Tibial nerve (tissue), 4 donors: ENCODE data around the gene SNU13. TPM values are rescaled to one million over a fixed set of nuclear protein-coding genes. Genes with fewer than 3 reads are reported as not detected.
"Not testable (repeated sequence)": the region's sequence is repeated elsewhere in the genome, so short reads cannot be mapped to it uniquely, and the experiment has no call there.

Experiments
- DNase-seq, 2 donors: peaks; one replicate each; pipeline ENCODE4 v3.0.0-alpha.2; 2019; ENCODE audit warnings: low spot score in 2 of 2
- H3K27ac ChIP-seq, 4 donors: fragments of 200-600 bp; sonication (generic) in 3 of 4; one replicate each; pipeline ENCODE4 v1.5.1; 2017 to 2019; ENCODE audit warnings: mild to moderate bottlenecking in 1 of 4
- H3K27me3 ChIP-seq, 2 donors: fragments of 200-600 bp; sonication (generic) in 1 of 2; one replicate each; pipeline versions ENCODE4 v1.5.1 to v1.6.0; 2017 to 2019
- H3K36me3 ChIP-seq, 3 donors: fragments of 200-600 bp; sonication (generic); one replicate each; pipeline ENCODE4 v1.5.1; 2018 to 2019
- H3K4me1 ChIP-seq, 4 donors: fragments of 200-600 bp; sonication (generic) in 3 of 4; one replicate each; pipeline ENCODE4 v1.5.1; 2017 to 2019
- H3K4me3 ChIP-seq, 4 donors: fragments of 200-600 bp; sonication (generic) in 3 of 4; one replicate each; pipeline ENCODE4 v1.5.1; 2017 to 2019; ENCODE audit warnings: mild to moderate bottlenecking in 1 of 4, moderate library complexity in 1 of 4
- H3K9me3 ChIP-seq, 4 donors: fragments of 200-600 bp; sonication (generic) in 3 of 4; one replicate each; pipeline ENCODE4 v1.5.1; 2017 to 2019
- EP300 ChIP-seq, 2 donors: sonication (generic); formaldehyde crosslinking; IDR thresholded peaks; one replicate each; pipeline ENCODE4 v1.6.1; 2017; ENCODE audit warnings: antibody characterized with exemption in 2 of 2, mild to moderate bottlenecking in 1 of 2
- POLR2A ChIP-seq, 2 donors: fragments of 450-650 bp; IDR thresholded peaks; one replicate each; pipeline ENCODE4 v1.6.1; 2017; ENCODE audit warnings: antibody characterized with exemption in 2 of 2, mild to moderate bottlenecking in 2 of 2, moderate library complexity in 2 of 2
- WGBS, 2 donors: methylation state at CpG; one replicate each; pipeline ENCODE4 v1.1.5; 2018; 5-methylcytosine and 5-hydroxymethylcytosine counted together
- total RNA-seq, 4 donors: library from RNA; depleted of rRNA; stranded (reverse); fragments of >200 nt; gene quantifications; one replicate each; pipeline ENCODE4 v1.1.0, GENCODE V29; 2016
- TF ChIP-seq, protein P1 (sequence below), 5 experiments: fragments of 200-600 bp in 3 of 5; fragments of 450-650 bp in 2 of 5; sonication (generic) in 3 of 5; IDR thresholded peaks; one replicate each; pipeline ENCODE4 v1.5.1; 2016 to 2019; ENCODE audit warnings: antibody characterized with exemption in 5 of 5, mild to moderate bottlenecking in 3 of 5, moderate library complexity in 2 of 5

Gene SNU13
- total RNA-seq, 4 donors from 2014 or later, result 66.3 to 104 (median 90.6) TPM

DNA sequence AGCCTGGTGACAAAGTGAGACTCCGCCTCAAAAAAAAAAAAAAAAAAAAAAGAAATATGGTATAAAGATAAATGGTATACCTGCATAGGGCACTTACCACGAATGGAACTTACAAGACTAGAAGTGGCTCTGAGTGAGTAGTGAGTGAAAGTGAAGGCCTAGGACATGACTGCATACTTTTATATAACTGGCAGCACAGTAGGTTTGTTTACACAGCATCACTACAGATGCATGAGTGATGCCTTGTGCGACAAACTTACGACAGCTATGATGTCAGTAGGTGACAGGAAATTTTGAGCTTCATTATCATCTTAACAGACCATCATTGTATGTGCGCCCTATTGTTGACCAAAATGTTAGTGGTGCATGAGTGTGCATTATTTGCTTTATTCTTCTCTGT is 49.9 kb downstream of the SNU13 start:
- no peaks in the 10 kb centered on the region for H3K4me1 ChIP-seq
- H3K4me3 ChIP-seq, result no peak overlapping the region
- peaks cover 0 to 100% (median 24%) of the 10 kb centered on the region in 3 donors for H3K36me3 ChIP-seq
- WGBS, 2 donors, result 91 to 92% methylated on average over 5 of the region's 5 CpGs
- TF ChIP-seq POLR2A (IDR thresholded peaks at IDR 0.05), result no peak
- TF ChIP-seq, protein P1, sequence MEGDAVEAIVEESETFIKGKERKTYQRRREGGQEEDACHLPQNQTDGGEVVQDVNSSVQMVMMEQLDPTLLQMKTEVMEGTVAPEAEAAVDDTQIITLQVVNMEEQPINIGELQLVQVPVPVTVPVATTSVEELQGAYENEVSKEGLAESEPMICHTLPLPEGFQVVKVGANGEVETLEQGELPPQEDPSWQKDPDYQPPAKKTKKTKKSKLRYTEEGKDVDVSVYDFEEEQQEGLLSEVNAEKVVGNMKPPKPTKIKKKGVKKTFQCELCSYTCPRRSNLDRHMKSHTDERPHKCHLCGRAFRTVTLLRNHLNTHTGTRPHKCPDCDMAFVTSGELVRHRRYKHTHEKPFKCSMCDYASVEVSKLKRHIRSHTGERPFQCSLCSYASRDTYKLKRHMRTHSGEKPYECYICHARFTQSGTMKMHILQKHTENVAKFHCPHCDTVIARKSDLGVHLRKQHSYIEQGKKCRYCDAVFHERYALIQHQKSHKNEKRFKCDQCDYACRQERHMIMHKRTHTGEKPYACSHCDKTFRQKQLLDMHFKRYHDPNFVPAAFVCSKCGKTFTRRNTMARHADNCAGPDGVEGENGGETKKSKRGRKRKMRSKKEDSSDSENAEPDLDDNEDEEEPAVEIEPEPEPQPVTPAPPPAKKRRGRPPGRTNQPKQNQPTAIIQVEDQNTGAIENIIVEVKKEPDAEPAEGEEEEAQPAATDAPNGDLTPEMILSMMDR (IDR thresholded peaks at IDR 0.05), result no peak
- no peak for TF ChIP-seq EP300 (IDR thresholded peaks at IDR 0.05)
- no peak overlapping the region for H3K27ac ChIP-seq
- no peaks in the 10 kb centered on the region for H3K9me3 ChIP-seq
- no peaks in the 10 kb centered on the region for H3K27me3 ChIP-seq
- DNase-seq, result no peak

DNA sequence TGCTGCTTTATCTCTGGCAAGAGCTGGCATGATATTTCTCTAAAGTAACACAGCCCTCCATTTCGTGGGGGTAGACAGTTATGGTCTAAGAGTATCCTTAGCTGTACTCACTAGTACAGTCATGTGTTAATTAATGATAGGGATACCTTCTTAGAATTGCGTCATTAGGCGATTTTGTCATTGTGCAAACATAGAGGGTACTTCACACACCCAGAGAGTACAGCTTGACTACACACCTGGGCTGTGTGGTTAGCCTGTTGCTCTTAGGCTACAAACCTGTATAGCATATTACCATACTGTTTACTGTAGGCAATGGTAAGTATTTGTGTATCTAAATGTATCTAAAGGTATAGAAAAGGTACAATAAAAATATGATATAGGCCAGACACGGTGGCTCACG is 50.5 kb downstream of the SNU13 start:
- TF ChIP-seq EP300 (IDR thresholded peaks at IDR 0.05) (no peak), POLR2A (IDR thresholded peaks at IDR 0.05) (no peak)
- TF ChIP-seq, protein P1 (IDR thresholded peaks at IDR 0.05), result no peak
- H3K27ac ChIP-seq, result no peak overlapping the region
- H3K9me3 ChIP-seq, result no peaks in the 10 kb centered on the region
- no peak overlapping the region for H3K4me3 ChIP-seq
- peaks cover 0 to 100% (median 24%) of the 10 kb centered on the region in 3 donors for H3K36me3 ChIP-seq
- no peaks in the 10 kb centered on the region for H3K27me3 ChIP-seq
- H3K4me1 ChIP-seq, result no peaks in the 10 kb centered on the region
- WGBS, 2 donors, result 93 to 97% methylated on average over 5 of the region's 5 CpGs
- DNase-seq, result no peak

DNA sequence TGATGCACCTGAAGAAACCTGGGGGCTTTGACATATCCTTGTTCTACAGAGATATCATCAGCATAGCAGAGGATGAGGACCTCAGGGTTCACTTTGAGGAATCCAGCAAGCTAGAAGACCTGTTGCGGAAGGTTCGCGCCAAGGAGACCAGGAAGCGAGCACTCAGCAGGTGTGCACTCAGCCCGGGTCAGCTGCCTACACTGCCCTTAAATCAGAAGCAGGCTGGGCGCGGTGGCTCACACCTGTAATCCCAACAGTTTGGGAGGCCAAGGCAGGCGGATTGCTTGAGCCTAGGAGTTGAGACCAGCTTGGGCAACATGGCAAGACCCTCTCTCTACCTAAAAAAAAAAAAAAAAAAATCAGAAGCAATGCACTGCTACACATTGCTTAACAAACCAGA is 51.0 kb downstream of the SNU13 start:
- WGBS, 2 donors, result 98% methylated on average over 8 of the region's 8 CpGs
- H3K4me1 ChIP-seq, H3K27me3 ChIP-seq, H3K27ac ChIP-seq, DNase-seq, H3K9me3 ChIP-seq, H3K4me3 ChIP-seq: not testable (repeated sequence)
- H3K36me3 ChIP-seq, result peaks cover 0 to 100% (median 24%) of the 10 kb centered on the region in 3 donors

DNA sequence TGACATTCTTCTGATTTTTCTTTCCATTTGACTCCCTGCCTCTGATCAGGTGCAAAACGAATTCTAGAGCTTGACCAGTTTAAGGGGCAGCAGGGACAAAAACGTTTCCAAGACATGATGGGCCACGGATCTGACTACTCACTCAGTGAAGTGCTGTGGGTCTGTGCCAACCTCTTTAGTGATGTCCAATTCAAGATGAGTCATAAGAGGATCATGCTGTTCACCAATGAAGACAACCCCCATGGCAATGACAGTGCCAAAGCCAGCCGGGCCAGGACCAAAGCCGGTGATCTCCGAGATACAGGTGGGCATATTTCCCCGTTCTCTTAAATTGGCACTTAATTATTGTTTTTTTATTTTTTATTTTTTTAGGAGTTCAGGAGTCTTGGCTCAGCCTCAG is 52.2 kb downstream of the SNU13 start:
- H3K9me3 ChIP-seq, result no peaks in the 10 kb centered on the region
- H3K4me3 ChIP-seq, result no peak overlapping the region
- 73 to 74% methylated on average over 7 of the region's 7 CpGs for WGBS, 2 donors
- TF ChIP-seq, protein P1 (IDR thresholded peaks at IDR 0.05), result no peak
- no peak for TF ChIP-seq POLR2A (IDR thresholded peaks at IDR 0.05)
- no peaks in the 10 kb centered on the region for H3K27me3 ChIP-seq
- H3K36me3 ChIP-seq, result peaks cover 0 to 100% (median 16%) of the 10 kb centered on the region in 3 donors
- H3K27ac ChIP-seq, result no peak overlapping the region
- no peaks in the 10 kb centered on the region for H3K4me1 ChIP-seq
- no peak for DNase-seq

DNA sequence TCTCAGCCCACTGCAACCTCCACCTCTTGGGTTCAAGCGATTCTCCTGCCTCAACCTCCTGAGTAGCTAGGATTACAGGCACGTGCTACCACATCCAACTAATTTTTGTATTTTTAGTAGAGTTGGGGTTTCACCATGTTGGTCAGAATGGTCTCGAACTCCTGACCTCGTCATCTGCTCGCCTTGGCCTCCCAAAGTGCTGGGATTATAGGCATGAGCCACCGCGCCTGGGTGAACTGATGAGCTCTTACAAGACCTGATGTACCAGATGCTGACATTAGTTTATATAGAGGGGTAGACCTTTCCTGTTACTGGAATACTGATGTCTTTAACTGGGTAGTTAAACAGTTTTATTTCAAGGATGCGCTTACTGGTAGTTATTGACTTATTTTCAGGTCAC is 54.1 kb downstream of the SNU13 start:
- not testable (repeated sequence) for H3K27ac ChIP-seq, H3K9me3 ChIP-seq, H3K27me3 ChIP-seq, H3K4me3 ChIP-seq, DNase-seq, H3K4me1 ChIP-seq
- peaks cover 0 to 98% (median 16%) of the 10 kb centered on the region in 3 donors for H3K36me3 ChIP-seq
- 94 to 96% methylated on average over 8 of the region's 8 CpGs for WGBS, 2 donors

DNA sequence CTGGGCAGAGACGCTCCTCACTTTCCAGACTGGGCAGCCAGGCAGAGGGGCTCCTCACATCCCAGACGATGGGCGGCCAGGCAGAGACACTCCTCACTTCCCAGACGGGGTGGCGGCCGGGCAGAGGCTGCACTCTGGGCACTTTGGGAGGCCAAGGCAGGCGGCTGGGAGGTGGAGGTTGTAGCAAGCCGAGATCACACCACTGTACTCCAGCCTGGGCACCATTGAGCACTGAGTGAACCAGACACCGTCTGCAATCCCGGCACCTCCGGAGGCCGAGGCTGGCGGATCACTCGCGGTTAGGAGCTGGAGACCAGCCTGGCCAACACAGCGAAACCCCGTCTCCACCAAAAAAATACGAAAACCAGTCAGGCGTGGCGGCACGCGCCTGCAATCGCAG is 57.1 kb downstream of the SNU13 start:
- 96 to 98% methylated on average over 13 to 15 of the region's 23 CpGs for WGBS, 2 donors
- not testable (repeated sequence) for DNase-seq, H3K27me3 ChIP-seq, H3K4me1 ChIP-seq, H3K27ac ChIP-seq, H3K9me3 ChIP-seq, H3K4me3 ChIP-seq
- peaks cover 0 to 98% (median 10%) of the 10 kb centered on the region in 3 donors for H3K36me3 ChIP-seq

DNA sequence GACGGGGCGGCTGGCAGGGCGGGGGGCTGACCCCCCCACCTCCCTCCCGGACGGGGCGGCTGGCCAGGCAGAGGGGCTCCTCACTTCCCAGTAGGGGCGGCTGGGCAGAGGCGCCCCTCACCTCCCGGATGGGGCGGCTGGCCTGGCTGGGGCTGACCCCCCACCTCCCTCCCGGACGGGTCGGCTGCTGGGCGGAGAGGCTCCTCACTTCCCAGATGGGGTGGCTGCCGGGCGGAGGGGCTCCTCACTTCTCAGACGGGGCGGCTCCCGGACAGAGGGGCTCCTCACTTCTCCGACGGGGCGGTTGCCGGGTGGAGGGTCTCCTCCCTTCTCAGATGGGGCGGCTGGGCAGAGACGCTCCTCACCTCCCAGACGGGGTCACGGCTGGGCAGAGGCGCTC is 57.6 kb downstream of the SNU13 start:
- H3K9me3 ChIP-seq, H3K27ac ChIP-seq, H3K4me1 ChIP-seq, H3K4me3 ChIP-seq, DNase-seq, H3K27me3 ChIP-seq: not testable (repeated sequence)
- peaks cover 0 to 98% (median 13%) of the 10 kb centered on the region in 3 donors for H3K36me3 ChIP-seq
- WGBS, 2 donors, result 94% methylated on average over 6 of the region's 28 CpGs; no CpG with 5 or more reads in 1 of the 2 donors
